Activated B cell treated with CpG ODN at 0.5 μM for 24 hours (primary cell): ENCODE results near the gene VPS16. TPM values are rescaled to one million over a fixed set of nuclear protein-coding genes. Genes with fewer than 3 reads are reported as not detected.

Source experiments
- ATAC-seq: fragments of 200-7000 bp; cut with Tn5 transposase; one replicate; pipeline ENCODE4 v1.10.0; 2021; ENCODE audit warnings: low read depth, mild to moderate bottlenecking, moderate library complexity
- CTCF ChIA-PET: fragments of 350-600 bp; sonication (Branson Sonifier 250); formaldehyde crosslinking; loops from one replicate; lab custom pipeline; 2021; ENCODE audit warnings: antibody characterized with exemption; lab: Charles Lee
- POLR2A ChIA-PET: fragments of 350-600 bp; sonication (Branson Sonifier 250); formaldehyde crosslinking; loops from one replicate; lab custom pipeline; 2021; ENCODE audit warnings: antibody characterized with exemption; lab: Charles Lee
- DNase-seq: peaks from one replicate; pipeline ENCODE4 v3.0.0; 2022
- H3K27ac Mint-ChIP-seq: one replicate; pipeline ENCODE4 v1.8.0; 2020; ENCODE audit warnings: mixed read lengths
- H3K27me3 Mint-ChIP-seq: one replicate; pipeline ENCODE4 v1.8.0; 2021; ENCODE audit warnings: mixed read lengths
- H3K36me3 Mint-ChIP-seq: one replicate; pipeline ENCODE4 v1.8.0; 2021; ENCODE audit warnings: low read depth, mixed read lengths
- H3K4me1 Mint-ChIP-seq: one replicate; pipeline ENCODE4 v1.8.0; 2021; ENCODE audit warnings: mixed read lengths
- H3K4me3 Mint-ChIP-seq: one replicate; pipeline ENCODE4 v1.8.0; 2020; ENCODE audit warnings: mild to moderate bottlenecking, mixed read lengths
- H3K9me3 Mint-ChIP-seq: one replicate; pipeline ENCODE4 v1.8.0; 2020; ENCODE audit warnings: mixed read lengths
- intact Hi-C: fragments of 100-400 bp; cut with micrococcal nuclease; formaldehyde crosslinking; loops from one replicate; pipeline ENCODE4 v1.15.1; 2024
- total RNA-seq: library from RNA; stranded (reverse); gene quantifications from 2 replicates; pipeline ENCODE4 v1.2.3, GENCODE V29; 2022
- TF ChIP-seq, protein P1 (sequence below): fragments of 200-600 bp; IDR thresholded peaks from one replicate; pipeline ENCODE4 v1.8.0; 2022; ENCODE audit warnings: antibody characterized with exemption, mild to moderate bottlenecking

Gene VPS16
- total RNA-seq, 1 donor from 2014 or later = 54.7 TPM

GRCh38 chr20:2839732-2840137, 810 bp upstream of the VPS16 start:
- TF ChIP-seq, protein P1, sequence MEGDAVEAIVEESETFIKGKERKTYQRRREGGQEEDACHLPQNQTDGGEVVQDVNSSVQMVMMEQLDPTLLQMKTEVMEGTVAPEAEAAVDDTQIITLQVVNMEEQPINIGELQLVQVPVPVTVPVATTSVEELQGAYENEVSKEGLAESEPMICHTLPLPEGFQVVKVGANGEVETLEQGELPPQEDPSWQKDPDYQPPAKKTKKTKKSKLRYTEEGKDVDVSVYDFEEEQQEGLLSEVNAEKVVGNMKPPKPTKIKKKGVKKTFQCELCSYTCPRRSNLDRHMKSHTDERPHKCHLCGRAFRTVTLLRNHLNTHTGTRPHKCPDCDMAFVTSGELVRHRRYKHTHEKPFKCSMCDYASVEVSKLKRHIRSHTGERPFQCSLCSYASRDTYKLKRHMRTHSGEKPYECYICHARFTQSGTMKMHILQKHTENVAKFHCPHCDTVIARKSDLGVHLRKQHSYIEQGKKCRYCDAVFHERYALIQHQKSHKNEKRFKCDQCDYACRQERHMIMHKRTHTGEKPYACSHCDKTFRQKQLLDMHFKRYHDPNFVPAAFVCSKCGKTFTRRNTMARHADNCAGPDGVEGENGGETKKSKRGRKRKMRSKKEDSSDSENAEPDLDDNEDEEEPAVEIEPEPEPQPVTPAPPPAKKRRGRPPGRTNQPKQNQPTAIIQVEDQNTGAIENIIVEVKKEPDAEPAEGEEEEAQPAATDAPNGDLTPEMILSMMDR = no peak
- intact Hi-C loops = loop anchor here (1.0 to 10.0 kb wide), 6 partner anchors 34 to 365 kb away; partner anchors contain the start of genes CPXM1, EBF4, NOP56 and PTPRA
- Mint-ChIP-seq H3K27me3 (no peaks in the 10 kb centered on the region), H3K9me3 (no peaks in the 10 kb centered on the region), H3K4me3 (peak overlapping the region; percentile 80), H3K27ac (peak overlapping the region; percentile 67), H3K4me1 (peaks cover 28% of the 10 kb centered on the region), H3K36me3 (peaks cover 15% of the 10 kb centered on the region)
- DNase-seq (no peak), ATAC-seq (no peak)
- ChIA-PET POLR2A (interaction anchor here (0.7 to 3.0 kb wide), 8 partner anchors 8 to 369 kb away, joined by 3 to 17 read pairs (median 7); partner anchors contain the start of genes NOP56, PTPRA and SNRPB), CTCF (no interaction called here)

GRCh38 chr20:2840967-2841531, 504 bp downstream of the VPS16 start:
- intact Hi-C loops = loop anchor here (1.0 to 10.0 kb wide), 6 partner anchors 32 to 366 kb away; partner anchors contain the start of genes CPXM1, EBF4, NOP56 and PTPRA
- H3K27ac Mint-ChIP-seq = peak overlapping the region; percentile 63
- POLR2A ChIA-PET = interaction anchor here (0.5 to 3.0 kb wide), 12 partner anchors 8 to 370 kb away, joined by 3 to 17 read pairs (median 4); partner anchors contain the start of genes NOP56, PTPRA and SNRPB
- H3K36me3 Mint-ChIP-seq = peaks cover 12% of the 10 kb centered on the region
- no peak for DNase-seq
- H3K9me3 Mint-ChIP-seq = no peaks in the 10 kb centered on the region
- no peaks in the 10 kb centered on the region for H3K27me3 Mint-ChIP-seq
- peak; percentile 26 for ATAC-seq
- TF ChIP-seq, protein P1 = no peak
- CTCF ChIA-PET = no interaction called here
- peak overlapping the region; percentile 86 for H3K4me3 Mint-ChIP-seq
- H3K4me1 Mint-ChIP-seq = peaks cover 28% of the 10 kb centered on the region

DNA sequence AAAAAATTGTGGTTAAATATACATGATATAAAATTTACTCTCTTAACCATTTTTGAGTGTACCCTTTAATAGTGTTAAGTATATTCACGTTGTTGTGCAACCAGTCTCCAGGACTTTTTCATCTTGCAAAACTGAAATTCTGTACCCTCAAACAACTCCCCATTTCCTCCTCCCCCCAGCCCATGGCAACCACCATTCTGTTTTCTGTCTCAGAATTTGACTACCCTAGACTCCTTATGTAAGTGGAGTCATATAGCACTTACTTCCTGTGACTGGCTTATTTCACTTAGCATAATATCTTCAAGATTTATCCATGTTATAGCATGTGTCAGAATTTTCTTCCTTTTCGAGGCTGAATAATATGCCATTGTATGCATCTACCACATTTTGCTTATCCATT, 5.1 kb downstream of the VPS16 start:
- ATAC-seq = no peak
- CTCF ChIA-PET = no interaction called here
- H3K4me1 Mint-ChIP-seq = peaks cover 8% of the 10 kb centered on the region
- intact Hi-C loops = loop anchor here (10.0 kb wide), 2 partner anchors 151 to 371 kb away; partner anchors contain the start of genes EBF4 and SNRPB
- H3K27ac Mint-ChIP-seq = no peak overlapping the region
- H3K27me3 Mint-ChIP-seq = no peaks in the 10 kb centered on the region
- peaks cover 16% of the 10 kb centered on the region for H3K36me3 Mint-ChIP-seq
- POLR2A ChIA-PET = no interaction called here
- DNase-seq = no peak
- H3K4me3 Mint-ChIP-seq = no peak overlapping the region
- H3K9me3 Mint-ChIP-seq = no peaks in the 10 kb centered on the region
- TF ChIP-seq, protein P1 = no peak

GRCh38 chr20:2846698-2847097, 6.2 kb downstream of the VPS16 start:
- ChIA-PET CTCF (no interaction called here), POLR2A (no interaction called here)
- DNase-seq (no peak), ATAC-seq (no peak)
- Mint-ChIP-seq H3K27ac (no peak overlapping the region), H3K9me3 (no peaks in the 10 kb centered on the region), H3K36me3 (peaks cover 16% of the 10 kb centered on the region), H3K27me3 (no peaks in the 10 kb centered on the region), H3K4me3 (no peak overlapping the region), H3K4me1 (peaks cover 2% of the 10 kb centered on the region)
- intact Hi-C loops = loop anchor here (10.0 kb wide), 2 partner anchors 152 to 372 kb away; partner anchors contain the start of genes EBF4 and SNRPB
- TF ChIP-seq, protein P1 = no peak

- H3K4me3 Mint-ChIP-seq = no peak overlapping the region
Observed at GRCh38 chr20:2847802-2848201, 7.3 kb downstream of the VPS16 start.

More at GRCh38 chr20:2847802-2848201, 7.3 kb downstream of the VPS16 start:
- H3K4me1 Mint-ChIP-seq = peaks cover 11% of the 10 kb centered on the region
- H3K27ac Mint-ChIP-seq = no peak overlapping the region
- no peaks in the 10 kb centered on the region for H3K27me3 Mint-ChIP-seq
- no peak for DNase-seq
- no peaks in the 10 kb centered on the region for H3K9me3 Mint-ChIP-seq
- ATAC-seq = no peak
- H3K36me3 Mint-ChIP-seq = peaks cover 16% of the 10 kb centered on the region
- intact Hi-C loops = loop anchor here (10.0 kb wide), 2 partner anchors 153 to 373 kb away; partner anchors contain the start of genes EBF4 and SNRPB
- CTCF ChIA-PET = no interaction called here
- TF ChIP-seq, protein P1 = no peak
- POLR2A ChIA-PET = no interaction called here
